ENCODE measurements around the gene SORCS2.

The SORCS2 gene

DNA sequence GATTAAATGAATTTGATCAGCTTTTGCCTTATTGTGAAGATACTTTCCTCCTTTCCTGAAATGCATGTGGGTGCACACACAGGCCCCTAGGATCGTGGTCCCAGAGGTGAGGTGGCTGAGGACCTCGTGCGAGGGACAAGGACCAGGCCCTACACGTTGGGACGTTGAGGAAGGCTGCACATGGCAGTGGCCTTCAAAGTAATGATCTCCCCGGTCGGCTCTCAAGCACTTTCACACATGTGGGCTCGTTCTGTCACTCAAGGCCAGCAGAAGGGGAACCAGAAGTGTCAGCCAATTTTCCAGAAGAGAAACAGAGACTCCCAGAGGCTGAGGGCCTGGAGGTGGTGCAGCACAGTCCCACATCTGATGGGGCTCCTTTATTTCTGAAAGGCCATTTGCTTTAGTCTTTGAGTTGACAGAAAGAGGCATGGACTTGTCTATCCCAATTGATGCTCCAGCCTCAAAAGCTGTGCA, 550.5 kb downstream of the SORCS2 start:
- Histone ChIP-seq H3K36me3 (ENCODE audit: insufficient read depth, low read length) (no peaks in the 10 kb centered on the region), H3K9ac (ENCODE audit: low read length) (no peak overlapping the region), H4K20me1 (ENCODE audit: insufficient read depth, low read length) (no peaks in the 10 kb centered on the region), H3K4me2 (ENCODE audit: low read length) (no peak overlapping the region), H3K79me2 (ENCODE audit: insufficient read depth, low read length) (no peaks in the 10 kb centered on the region), H3K9me3 (ENCODE audit: low read length) (no peaks in the 10 kb centered on the region), H3F3A (ENCODE audit: insufficient read depth, low read length) (no peaks in the 10 kb centered on the region), H2AFZ (ENCODE audit: low read length) (no peak overlapping the region), H3K4me1 (ENCODE audit: insufficient read depth, low read length, severe bottlenecking) (no peaks in the 10 kb centered on the region), H3K27me3 (ENCODE audit: insufficient read depth, low read length) (no peaks in the 10 kb centered on the region), H3K27ac (ENCODE audit: low read depth, low read length, poor library complexity, severe bottlenecking) (no peak overlapping the region), H3K4me3 (ENCODE audit: low read depth, low read length, poor library complexity, severe bottlenecking) (no peak overlapping the region), H3K9me2 (ENCODE audit: low read depth, low read length) (no peaks in the 10 kb centered on the region)
- TF ChIP-seq EZH2 (IDR thresholded peaks at IDR 0.05; ENCODE audit: borderline replicate concordance, low read length) = no peak
- TF ChIP-seq, protein P1, sequence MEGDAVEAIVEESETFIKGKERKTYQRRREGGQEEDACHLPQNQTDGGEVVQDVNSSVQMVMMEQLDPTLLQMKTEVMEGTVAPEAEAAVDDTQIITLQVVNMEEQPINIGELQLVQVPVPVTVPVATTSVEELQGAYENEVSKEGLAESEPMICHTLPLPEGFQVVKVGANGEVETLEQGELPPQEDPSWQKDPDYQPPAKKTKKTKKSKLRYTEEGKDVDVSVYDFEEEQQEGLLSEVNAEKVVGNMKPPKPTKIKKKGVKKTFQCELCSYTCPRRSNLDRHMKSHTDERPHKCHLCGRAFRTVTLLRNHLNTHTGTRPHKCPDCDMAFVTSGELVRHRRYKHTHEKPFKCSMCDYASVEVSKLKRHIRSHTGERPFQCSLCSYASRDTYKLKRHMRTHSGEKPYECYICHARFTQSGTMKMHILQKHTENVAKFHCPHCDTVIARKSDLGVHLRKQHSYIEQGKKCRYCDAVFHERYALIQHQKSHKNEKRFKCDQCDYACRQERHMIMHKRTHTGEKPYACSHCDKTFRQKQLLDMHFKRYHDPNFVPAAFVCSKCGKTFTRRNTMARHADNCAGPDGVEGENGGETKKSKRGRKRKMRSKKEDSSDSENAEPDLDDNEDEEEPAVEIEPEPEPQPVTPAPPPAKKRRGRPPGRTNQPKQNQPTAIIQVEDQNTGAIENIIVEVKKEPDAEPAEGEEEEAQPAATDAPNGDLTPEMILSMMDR (IDR thresholded peaks at IDR 0.05; ENCODE audit: low read length) = no peak

DNA sequence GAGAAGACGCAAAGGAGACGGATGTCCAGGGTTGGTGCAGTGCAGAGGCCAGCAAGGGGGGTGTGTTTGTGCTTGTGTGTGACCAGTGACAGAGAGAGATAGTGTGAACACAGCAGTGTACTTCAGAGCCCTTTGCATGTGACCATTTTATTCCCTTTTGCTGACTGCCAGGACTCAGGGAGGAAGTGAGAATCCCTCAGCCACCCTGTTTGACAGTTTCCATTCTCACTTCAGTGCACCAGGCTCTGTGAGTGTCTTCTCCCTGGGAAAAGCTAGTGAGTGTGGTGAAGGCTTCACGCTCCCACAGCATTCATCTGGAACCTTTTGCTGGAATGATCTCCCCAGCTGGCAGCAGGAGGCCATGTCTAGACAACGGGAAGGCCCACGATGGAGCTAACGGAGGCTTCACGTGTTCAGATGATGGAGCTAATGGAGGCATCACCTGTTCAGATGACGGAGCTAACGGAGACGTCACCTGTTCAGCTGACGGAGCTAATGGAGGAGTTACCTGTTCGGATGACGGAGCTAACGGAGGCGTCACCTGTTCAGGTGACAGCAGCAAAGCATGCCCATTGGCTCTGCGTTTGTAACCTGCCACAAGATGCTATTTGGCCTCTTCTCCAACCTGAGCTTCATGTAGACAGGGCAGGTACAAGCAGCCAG, 551.9 kb downstream of the SORCS2 start:
- Histone ChIP-seq H3K9me2 (ENCODE audit: low read depth, low read length) (no peaks in the 10 kb centered on the region), H3K4me3 (ENCODE audit: low read depth, low read length, poor library complexity, severe bottlenecking) (no peak overlapping the region), H3K9ac (ENCODE audit: low read length) (no peak overlapping the region), H3K4me1 (ENCODE audit: insufficient read depth, low read length, severe bottlenecking) (no peaks in the 10 kb centered on the region), H3K79me2 (ENCODE audit: insufficient read depth, low read length) (no peaks in the 10 kb centered on the region), H4K20me1 (ENCODE audit: insufficient read depth, low read length) (no peaks in the 10 kb centered on the region), H3F3A (ENCODE audit: insufficient read depth, low read length) (no peaks in the 10 kb centered on the region), H3K36me3 (ENCODE audit: insufficient read depth, low read length) (no peaks in the 10 kb centered on the region), H3K27ac (ENCODE audit: low read depth, low read length, poor library complexity, severe bottlenecking) (no peak overlapping the region), H2AFZ (ENCODE audit: low read length) (no peak overlapping the region), H3K4me2 (ENCODE audit: low read length) (no peak overlapping the region), H3K27me3 (ENCODE audit: insufficient read depth, low read length) (no peaks in the 10 kb centered on the region), H3K9me3 (ENCODE audit: low read length) (no peaks in the 10 kb centered on the region)
- TF ChIP-seq, protein P1 (IDR thresholded peaks at IDR 0.05; ENCODE audit: low read length) = no peak
- no peak for TF ChIP-seq EZH2 (IDR thresholded peaks at IDR 0.05; ENCODE audit: borderline replicate concordance, low read length)

DNA sequence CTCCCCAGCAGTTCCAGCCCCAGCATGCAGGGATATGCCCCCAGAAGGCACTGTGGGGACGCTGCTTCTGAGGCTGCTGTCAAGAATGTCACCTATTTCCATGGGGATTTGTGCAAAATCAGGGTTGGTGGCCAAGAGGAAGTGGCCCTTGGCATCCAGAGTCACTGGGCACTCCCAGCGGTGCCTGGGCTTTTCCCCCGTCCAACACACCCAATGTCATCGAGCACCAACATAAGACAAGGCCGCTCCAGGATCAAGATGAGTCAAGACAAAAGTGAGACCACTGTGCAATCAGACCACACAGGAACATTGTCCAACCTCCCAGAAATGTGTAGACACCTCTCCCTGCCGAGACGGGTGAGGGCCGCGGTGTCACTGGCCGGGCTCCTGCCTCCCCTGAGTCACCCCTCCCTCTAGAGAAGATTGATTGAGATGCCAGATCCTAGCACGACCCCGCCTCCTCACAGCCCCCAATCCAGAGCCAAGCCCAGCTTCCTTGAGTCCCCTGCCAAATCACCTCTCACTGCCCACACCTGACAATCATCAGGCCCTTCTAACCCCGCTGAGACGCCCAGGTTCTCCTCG, 553.1 kb downstream of the SORCS2 start:
- Histone ChIP-seq H3K36me3 (ENCODE audit: insufficient read depth, low read length) (no peaks in the 10 kb centered on the region), H3F3A (ENCODE audit: insufficient read depth, low read length) (no peaks in the 10 kb centered on the region), H3K27me3 (ENCODE audit: insufficient read depth, low read length) (no peaks in the 10 kb centered on the region), H3K79me2 (ENCODE audit: insufficient read depth, low read length) (no peaks in the 10 kb centered on the region), H3K9ac (ENCODE audit: low read length) (no peak overlapping the region), H3K4me2 (ENCODE audit: low read length) (no peak overlapping the region), H3K9me2 (ENCODE audit: low read depth, low read length) (no peaks in the 10 kb centered on the region), H4K20me1 (ENCODE audit: insufficient read depth, low read length) (no peaks in the 10 kb centered on the region), H3K27ac (ENCODE audit: low read depth, low read length, poor library complexity, severe bottlenecking) (no peak overlapping the region), H3K4me3 (ENCODE audit: low read depth, low read length, poor library complexity, severe bottlenecking) (no peak overlapping the region), H2AFZ (ENCODE audit: low read length) (no peak overlapping the region), H3K9me3 (ENCODE audit: low read length) (no peaks in the 10 kb centered on the region), H3K4me1 (ENCODE audit: insufficient read depth, low read length, severe bottlenecking) (no peaks in the 10 kb centered on the region)
- no peak for TF ChIP-seq EZH2 (IDR thresholded peaks at IDR 0.05; ENCODE audit: borderline replicate concordance, low read length)
- TF ChIP-seq, protein P1 (IDR thresholded peaks at IDR 0.05; ENCODE audit: low read length) = no peak

All from OCI-LY1 (cell line).